Suppressor macrophage treated with lipopolysaccharide for 4 hours (primary cell): ENCODE results near the gene TICRR.

Source experiments
- DNase-seq: peaks from one replicate; pipeline ENCODE4 v3.0.0-alpha.2; 2020

Gene TICRR

GRCh38 chr15:89654847-89655805 is 79.9 kb downstream of the TICRR start, which contains the start of gene KIF7:
Gene KIF7, minus strand, starts transcription at chr15:89655467. Its CDS starts 2,537 bp downstream, at chr15:89652930.
- peak; percentile 11 for DNase-seq

DNA sequence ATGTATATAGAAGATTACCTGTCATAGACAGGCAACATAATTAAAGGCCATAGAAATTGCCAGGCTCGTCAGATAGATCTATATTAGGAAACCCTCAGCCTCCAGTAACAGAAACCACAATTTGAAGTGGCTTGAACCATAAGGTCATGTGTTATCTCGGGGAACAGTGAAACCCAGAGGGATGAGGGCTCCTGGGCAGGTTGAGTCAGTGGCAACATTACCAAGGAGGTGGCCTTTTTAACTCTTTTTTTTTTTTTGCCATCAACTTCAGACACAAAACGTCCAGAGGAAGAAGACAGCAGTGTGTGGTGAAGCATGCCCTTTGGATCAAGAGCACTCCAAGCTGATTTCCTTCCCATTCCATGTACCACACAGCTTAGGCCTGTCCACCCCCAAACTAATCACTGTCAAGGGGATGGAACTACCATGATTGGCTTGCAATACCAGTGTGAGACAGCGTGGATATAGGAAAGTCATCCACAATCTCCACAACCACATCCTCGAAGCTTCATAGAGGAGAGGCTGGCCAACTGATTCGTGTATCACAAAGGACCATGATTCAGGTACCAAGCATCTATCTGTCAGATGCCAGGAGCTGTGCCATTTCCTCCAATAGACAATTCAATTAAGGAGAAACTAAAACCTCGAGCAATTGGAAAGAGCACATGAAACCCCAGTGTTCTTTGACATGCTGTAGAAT is 81.0 kb downstream of the TICRR start:
- no peak for DNase-seq

DNA sequence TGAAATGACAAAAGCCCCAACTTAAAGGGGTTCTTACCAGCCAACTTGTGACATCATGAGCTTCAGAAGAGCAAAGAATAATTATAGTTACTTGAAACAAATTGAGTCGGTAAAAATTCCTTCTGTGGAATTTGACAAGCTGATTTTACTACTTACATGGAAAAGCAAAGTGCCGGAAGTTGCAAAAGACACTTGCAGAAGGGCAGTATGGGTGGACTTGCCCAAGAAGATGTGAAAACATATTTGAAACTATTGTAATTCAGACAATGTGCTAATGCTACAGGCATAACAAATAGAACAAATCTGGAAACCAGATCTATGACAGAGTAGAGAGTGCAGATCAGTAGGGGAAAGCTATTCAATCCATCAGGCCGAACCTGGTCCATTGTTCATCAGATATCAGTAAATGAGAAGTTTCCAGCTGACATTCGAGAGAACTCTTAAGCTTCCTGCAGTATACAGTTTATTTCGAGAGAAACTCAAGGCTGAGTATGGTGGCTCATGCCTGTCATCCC is 82.5 kb downstream of the TICRR start:
- no peak for DNase-seq

DNA sequence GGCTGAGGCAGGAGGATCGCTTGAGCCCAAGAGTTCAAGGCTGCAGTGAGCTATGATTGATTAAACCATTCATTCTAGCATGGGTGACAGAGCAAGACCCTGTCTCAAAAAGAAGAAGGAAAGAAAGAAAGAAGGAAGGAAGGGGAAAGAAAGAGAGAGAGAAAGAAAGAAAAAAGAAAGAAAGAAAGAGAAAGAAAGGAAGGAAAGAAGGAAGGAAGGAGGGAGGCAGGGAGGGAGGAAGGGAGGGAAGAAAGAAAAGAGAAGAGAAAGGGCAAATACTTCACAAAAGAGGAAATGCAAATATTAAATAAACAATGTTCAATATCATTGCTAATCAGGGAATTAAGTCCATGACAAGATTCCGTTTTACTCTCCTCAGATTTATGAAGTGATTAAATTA is 84.0 kb downstream of the TICRR start:
- no peak for DNase-seq

GRCh38 chr15:89660556-89660955 is 85.3 kb downstream of the TICRR start:
- no peak for DNase-seq

DNA sequence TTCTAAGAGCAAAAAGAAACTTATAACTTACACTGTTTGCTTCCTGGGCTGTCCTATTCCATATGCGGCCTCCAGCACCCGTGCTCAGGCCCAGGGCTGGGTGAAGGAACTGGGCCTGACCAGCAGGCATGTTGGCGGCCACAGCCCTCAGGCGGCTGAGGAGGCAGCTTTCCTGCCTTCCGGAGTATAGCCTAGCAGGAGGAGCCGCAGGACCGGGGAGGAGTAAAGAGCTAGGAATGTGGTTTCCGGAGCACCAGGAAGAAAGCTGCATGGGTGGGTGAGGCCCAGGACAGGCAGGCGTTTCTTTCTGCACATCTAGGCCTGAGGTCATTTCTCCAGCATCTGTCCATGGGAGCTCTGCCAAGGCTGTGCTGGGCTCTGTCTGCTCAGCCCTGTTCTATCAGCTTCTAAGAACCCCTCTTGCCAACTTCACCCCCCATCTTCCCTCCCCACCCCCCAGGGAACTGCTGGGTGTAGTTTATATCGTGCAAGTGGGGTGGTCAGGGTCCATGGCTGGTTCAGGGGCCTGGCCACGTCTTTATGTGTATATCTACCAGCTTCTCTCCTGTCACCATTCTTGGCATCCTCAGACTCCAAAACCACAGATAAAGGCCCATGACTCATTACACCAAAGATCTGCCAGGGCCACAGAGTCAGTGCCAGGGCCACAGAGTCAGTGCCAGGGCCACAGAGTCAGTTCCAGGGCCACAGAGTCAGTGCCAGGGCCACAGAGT is 87.8 kb downstream of the TICRR start:
- no peak for DNase-seq

DNA sequence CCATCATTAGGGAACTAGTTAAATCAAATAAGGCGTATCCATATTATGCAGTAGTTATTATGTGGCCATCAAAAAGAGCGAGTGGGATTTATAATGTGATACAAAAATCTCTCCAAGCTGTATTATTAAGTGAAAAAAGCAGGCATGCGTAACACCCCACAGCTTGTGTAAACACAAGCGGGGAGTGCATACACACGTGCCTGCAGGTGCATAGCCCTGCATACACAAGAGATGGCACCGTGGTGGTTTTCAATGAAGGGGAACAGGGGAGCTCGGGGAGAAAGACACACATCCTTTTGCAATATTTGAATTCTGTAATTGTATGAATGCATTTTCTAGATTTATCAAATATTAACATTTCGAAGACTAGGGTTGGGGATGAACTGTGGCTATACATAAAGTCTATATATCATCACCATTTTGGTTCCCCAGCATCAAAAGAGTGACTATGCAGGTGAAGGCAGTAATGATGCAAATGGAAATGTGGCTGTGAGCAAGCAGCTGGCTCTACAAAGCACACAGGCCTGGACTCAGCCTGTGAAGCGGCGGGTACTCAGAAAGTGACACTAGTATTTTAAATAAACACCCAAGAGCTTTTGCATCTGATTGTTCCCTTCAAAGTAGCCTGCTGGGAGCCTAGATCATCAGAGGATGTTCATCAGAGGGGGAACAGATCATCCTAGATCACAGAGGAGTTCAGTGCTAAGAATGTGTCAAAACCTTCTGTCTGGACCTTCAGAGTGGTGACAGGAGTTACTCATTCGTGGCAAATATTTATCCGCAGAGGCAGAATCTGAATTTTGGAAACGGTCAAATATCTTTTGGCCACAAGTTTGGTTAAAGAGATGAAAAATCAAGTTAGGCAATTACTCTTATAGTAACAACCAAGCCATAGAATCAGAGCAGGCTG is 89.4 kb downstream of the TICRR start:
- no peak for DNase-seq

- DNase-seq = peak; percentile 58
Measured at GRCh38 chr15:89665449-89666181, 90.3 kb downstream of the TICRR start.

- no peak for DNase-seq
Measured at GRCh38 chr15:89666184-89666857, 91.1 kb downstream of the TICRR start.

DNA sequence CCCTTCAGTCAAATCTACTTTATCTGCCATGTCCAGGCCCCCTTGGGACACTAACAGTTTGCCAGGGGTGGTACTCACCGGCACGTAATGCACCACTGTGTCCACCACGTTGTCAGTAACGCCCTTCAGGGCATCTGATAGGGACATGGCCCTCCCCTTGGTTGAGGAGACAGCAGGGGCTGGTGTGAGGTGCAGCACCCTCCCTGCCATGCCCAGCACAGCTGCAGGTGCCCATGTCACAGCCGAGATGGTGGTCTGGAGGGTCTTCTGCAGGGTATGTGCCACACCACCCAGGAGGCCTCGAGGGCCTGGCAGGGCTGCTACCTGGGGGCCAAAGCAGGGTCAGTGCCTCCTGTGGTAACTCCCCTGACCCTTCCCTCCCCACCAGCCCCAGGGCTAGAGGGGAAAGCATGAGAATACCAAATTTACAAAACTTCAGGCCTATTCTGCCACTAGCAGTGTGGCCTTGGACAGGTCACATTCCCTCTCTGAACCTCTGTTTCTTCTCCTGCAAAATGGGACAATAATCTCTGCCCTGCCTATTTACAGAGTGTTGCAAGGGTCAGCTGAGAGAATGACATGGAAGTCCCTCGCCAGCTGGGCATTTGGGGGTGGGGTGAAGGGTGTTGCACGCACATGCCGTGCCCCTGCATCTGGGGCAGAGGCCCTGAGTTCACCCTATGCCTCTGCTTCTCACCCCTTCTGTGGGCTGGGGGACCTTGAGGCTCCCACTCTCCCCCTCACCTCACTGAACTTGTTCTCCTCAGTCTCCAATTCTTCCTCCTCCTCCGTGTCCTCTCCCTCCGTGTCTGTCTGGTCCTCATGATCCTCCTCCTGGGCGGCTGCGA is 91.8 kb downstream of the TICRR start:
- no peak for DNase-seq

DNA sequence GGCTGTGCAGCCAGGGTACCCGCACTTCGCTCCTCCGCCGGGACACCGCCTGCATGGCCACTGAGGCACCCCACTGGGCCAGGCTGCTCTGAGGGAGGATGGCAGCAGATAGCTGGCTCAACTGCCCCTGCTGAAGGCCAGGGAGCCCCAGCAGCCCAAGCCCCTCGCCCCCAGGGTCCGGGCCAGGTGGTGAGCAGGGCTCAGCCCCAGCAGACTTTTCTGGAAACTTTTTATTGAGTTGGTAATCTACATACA is 92.4 kb downstream of the TICRR start:
- no peak for DNase-seq

- DNase-seq = no peak
Measured at GRCh38 chr15:89668171-89668570, 92.9 kb downstream of the TICRR start.

DNA sequence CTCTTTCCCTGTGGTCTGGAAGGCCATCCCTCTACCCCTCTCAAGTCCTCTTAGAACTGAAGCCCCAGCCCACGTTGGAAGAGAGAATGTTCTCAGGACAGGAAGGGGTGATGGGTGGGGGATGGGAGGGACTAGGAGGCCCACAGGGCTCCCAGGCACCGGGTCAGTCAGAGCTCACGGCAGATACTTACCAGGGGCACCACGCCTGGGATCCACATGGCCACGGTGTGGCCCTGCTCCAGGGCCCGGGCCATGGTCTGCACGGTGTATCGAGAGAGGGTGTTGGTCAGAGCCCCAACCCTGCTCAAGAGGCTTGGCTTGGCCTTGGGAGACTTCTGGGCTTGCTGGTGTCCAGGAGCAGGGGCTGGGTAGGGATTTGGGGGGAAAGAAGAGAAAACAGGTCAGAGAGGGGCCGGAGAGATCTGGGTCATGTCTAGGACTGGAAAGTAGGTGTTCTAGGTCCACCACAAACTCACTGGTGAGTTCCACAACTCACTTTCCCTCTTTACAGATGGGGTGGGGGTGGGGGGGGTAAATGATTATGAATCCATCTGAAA is 94.1 kb downstream of the TICRR start:
- no peak for DNase-seq

GRCh38 chr15:89669941-89670340 is 94.7 kb downstream of the TICRR start:
- no peak for DNase-seq

DNA sequence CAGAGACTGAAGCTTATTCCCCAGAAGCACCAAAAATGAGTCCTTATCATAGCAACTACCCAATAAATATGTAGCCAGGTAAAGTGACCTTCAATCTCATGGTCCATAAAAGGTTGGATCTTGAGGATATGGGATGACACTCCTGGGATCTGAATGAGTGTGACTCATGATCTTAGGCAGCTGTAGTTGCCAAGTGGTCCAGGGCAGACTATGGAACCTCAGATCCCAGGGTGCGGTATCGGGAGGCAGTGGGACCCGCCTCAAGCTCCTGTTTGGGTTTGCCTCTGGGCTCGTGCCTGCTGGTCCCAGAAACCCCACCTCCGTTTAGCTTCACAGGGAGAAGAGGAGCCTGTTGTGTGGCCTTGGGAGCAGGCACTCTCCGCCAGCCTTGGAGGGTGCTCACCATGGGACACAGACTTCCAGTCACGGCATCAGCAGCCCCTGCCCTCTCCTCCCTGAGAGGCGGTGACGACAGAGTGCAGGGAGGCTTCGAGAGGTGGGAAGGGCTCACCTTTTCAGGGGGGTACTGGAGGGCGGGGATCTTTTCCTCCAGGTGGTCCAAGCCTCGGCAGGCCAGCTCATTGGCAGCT is 95.8 kb downstream of the TICRR start:
- no peak for DNase-seq

DNA sequence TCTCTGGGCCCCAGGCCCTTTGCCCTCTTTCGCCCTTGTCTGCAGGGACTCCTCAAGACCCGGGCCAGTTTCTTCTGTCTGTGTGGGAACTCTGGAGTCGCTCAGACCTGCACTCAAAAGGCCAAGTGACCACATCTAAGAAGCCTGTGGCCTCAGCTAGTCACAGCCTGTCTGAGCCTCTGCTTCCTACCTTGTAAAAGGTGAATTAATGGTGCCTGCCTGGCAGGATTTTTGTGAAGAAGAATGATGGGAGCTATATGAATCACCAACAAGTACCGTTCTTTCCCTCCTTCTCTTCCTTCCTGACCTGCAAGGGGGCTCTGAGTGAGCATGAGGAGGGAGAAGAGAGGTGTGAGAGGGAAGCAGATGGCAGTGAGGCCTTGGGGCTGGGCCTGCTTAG is 96.4 kb downstream of the TICRR start:
- DNase-seq = no peak

DNA sequence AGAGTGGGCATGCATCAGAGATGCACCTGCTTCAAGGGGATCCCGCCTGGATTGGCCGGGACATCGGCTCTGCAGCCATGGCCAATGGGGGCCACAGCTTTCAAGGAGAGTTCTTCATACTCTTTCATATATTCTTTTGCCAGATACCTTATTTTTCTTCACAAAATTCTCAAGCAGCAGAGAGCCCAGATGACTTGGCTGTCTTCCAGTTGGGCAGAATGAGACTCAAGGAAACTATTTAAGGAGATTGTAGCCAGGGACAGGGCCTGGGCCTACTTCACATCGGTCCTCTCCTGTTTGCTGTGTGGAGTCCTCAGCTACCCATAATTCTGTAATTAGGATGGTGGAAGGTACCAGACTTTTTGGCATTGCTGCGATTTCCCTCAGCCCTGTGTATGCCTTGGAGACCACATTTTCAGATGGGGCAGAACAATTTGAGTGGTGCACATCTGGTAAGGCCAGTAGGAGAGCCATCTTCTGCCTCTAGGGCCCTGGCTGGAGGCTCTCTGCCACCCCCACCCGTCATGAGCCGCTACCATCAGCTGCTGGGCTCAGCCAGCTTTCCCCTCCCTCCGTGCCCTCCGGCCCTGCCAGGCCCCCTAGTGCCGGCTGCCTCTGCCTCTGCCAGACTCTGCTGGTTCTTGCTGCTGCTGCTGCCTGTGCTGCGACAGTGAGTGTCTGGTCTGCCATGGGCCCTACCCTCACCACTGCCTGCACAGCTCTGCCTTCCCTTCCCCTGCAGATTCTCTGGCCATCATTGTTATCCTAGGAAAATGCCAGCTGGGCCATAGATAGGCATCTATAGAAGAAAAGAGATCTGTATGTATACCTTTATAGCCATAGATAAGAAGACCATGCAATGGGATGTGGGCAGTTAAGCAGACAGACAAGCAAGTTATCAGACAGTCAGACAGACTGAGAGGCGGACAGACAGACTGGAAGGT is 97.2 kb downstream of the TICRR start:
- no peak for DNase-seq

DNA sequence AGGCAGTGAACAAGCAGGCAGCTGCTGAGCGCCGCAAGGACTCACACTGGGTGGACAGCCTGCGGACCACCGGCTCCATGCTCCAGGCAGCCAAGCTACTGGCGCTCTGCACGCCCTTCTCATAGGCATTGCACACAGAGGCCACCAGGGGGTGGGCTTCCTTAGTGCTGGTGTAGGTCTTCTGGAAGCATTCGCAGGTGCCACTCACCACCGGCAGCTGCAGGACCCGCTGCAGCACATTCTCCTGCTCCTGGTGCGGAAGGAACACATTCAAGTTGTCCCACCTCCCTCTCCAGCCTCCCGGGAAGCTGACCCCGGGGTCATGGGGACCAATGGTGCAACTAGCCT is 97.9 kb downstream of the TICRR start:
- DNase-seq = peak; percentile 20
